ENCODE results near the gene ABITRAM. TPM values are rescaled to one million over a fixed set of nuclear protein-coding genes. Genes with fewer than 3 reads are reported as not detected.

ABITRAM gene
- total RNA-seq, 1 experiment from 2014 or later = 10.9 TPM

- no peaks in the 10 kb centered on the region for H3K27me3 ChIP-seq (ENCODE audit: insufficient read depth, low read length)
- WGBS (ENCODE audit: extremely low coverage, insufficient read length, low lambda C conversion rate) = no CpG with 5 or more reads among the region's 3 CpGs
- H4K8ac ChIP-seq (replicated peaks; ENCODE audit: insufficient read length, low read depth, low read length) = no peak overlapping the region
- no peak overlapping the region for H3K4ac ChIP-seq (ENCODE audit: low read depth, low read length)
- DNase-seq = no peak
- H3K79me2 ChIP-seq (ENCODE audit: insufficient read depth, low read length) = no peaks in the 10 kb centered on the region
- H3T11ph ChIP-seq (ENCODE audit: low read length) = no peak overlapping the region
- H3K27ac ChIP-seq (ENCODE audit: insufficient read length, low read depth, low read length) = no peak overlapping the region
- H2AK5ac ChIP-seq (ENCODE audit: insufficient read length, low read length) = no peak overlapping the region
- no peak overlapping the region for H2BK12ac ChIP-seq (ENCODE audit: insufficient read length, low read depth, low read length)
- H3K18ac ChIP-seq (ENCODE audit: insufficient read length, low read depth, low read length) = no peak overlapping the region
- H2BK5ac ChIP-seq (ENCODE audit: insufficient read length, low read length) = no peak overlapping the region
- no peak overlapping the region for H2BK120ac ChIP-seq (ENCODE audit: low read depth, low read length, poor library complexity, severe bottlenecking)
- H2AFZ ChIP-seq (ENCODE audit: low read length) = no peak overlapping the region
- H2BK20ac ChIP-seq (ENCODE audit: low read depth, low read length, poor library complexity, severe bottlenecking) = no peak overlapping the region
- no peak overlapping the region for H3K9ac ChIP-seq (ENCODE audit: extremely low read depth, insufficient read length, low read length)
- no peak overlapping the region for H4K91ac ChIP-seq (ENCODE audit: insufficient read length, low read depth, low read length)
- Mint-ChIP-seq H3K4me1 (no peaks in the 10 kb centered on the region), H3K27me3 (ENCODE audit: low read depth) (no peaks in the 10 kb centered on the region), H3K4me3 (no peak overlapping the region), H3K27ac (no peak overlapping the region), H3K36me3 (ENCODE audit: insufficient read depth in 1 of 3, low read depth in 3 of 3) (peaks cover 13 to 75% (median 66%) of the 10 kb centered on the region in 3 experiments; a peak in 6 of 7 replicates), H3K9me3 (no peaks in the 10 kb centered on the region)
- no peaks in the 10 kb centered on the region for H3K79me1 ChIP-seq (ENCODE audit: insufficient read depth, low read depth, low read length, poor library complexity, severe bottlenecking)
- no peak overlapping the region for H3K4me2 ChIP-seq (ENCODE audit: insufficient read depth, insufficient read length, low read length)
- no peak overlapping the region for H4K5ac ChIP-seq (ENCODE audit: insufficient read length, low read depth, low read length)
- H3K9me3 ChIP-seq (ENCODE audit: control insufficient read depth, low read depth, low read length) = no peaks in the 10 kb centered on the region
- H3K56ac ChIP-seq (ENCODE audit: insufficient read length, low read depth, low read length) = no peak overlapping the region
- no peak overlapping the region for H3K23ac ChIP-seq (ENCODE audit: insufficient read length, low read depth, low read length)
- no peak for TF ChIP-seq CTCF (conservative IDR thresholded peaks at IDR 0.05)
- H2BK15ac ChIP-seq (ENCODE audit: low read depth, low read length) = no peak overlapping the region
- H4K20me1 ChIP-seq (ENCODE audit: control insufficient read depth, insufficient read depth, insufficient read length) = no peaks in the 10 kb centered on the region
- no peak overlapping the region for H3K14ac ChIP-seq (ENCODE audit: insufficient read depth, low read length)
- H3K23me2 ChIP-seq (ENCODE audit: insufficient read length, low read depth, low read length, poor library complexity, severe bottlenecking) = no peaks in the 10 kb centered on the region
- no peaks in the 10 kb centered on the region for H3K4me1 ChIP-seq (ENCODE audit: insufficient read depth, low read length)
Measured at GRCh38 chr9:108904161-108904560, 30.0 kb upstream of the ABITRAM start.
